HTERT RPE-1 (cell line): ENCODE data around the gene MAB21L1.

ENCODE experiments used
- in situ Hi-C: fragments of 300-500 bp; cut with MboI; formaldehyde crosslinking; loops from 4 replicates; pipeline ENCODE4 v1.14.3; 2020; ENCODE audit warnings: low sequenced_read_pairs

The MAB21L1 gene

DNA sequence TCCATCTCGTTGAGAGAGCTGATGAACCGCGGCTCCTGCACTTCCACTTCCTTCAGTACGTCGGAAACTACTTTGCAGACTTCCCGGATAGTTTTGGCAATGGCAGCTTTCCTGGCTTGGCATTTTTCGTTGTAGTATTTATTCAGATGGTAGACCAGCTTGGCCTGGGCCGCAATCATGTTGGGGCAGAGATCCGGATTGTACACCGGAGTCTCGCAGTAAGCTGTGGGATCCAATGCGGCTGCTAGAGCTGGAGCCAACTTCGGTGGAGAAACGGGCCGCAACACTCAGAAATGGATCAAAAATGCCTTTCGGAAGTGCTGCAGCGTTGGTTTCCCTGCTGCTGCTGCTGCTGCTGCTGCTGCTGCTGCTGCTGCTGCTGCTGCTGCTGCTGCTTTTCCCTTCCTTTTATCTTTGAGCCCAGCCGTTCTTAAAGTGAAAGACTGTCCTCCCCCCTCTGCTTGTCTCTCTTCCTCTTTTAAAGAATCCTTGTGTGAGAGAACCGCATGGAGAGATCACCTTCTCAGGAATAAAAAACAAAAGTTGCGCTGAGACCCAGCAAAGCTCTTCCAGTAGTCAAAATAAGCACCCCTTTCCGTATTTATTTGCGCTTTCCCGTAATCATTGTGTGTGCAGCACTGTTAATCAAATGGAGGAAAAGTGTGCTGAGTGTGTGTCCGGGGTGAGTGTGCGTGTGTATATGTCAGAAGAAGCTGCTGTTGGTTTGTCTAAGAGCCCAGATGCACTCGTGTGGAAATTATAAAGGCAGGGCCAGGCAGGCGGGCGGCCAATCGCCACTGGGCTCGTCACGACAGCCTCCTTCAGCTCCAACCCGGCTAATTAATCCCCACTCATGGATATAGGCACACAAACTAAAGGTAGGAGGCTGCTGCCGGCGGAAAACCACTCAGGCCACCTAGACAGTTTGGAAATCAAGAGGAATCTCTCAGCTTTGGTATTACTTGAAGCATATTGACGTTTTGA lies at the start of gene MAB21L1:
Gene MAB21L1, minus strand, starts transcription at position 730 of the 984 bp plus-strand sequence. Its CDS starts 551 bp downstream, at position 179.
- in situ Hi-C loops: no loop called here

- in situ Hi-C loops: no loop called here
Measured at GRCh38 chr13:35524171-35524570, 47.7 kb upstream of the MAB21L1 start.

DNA sequence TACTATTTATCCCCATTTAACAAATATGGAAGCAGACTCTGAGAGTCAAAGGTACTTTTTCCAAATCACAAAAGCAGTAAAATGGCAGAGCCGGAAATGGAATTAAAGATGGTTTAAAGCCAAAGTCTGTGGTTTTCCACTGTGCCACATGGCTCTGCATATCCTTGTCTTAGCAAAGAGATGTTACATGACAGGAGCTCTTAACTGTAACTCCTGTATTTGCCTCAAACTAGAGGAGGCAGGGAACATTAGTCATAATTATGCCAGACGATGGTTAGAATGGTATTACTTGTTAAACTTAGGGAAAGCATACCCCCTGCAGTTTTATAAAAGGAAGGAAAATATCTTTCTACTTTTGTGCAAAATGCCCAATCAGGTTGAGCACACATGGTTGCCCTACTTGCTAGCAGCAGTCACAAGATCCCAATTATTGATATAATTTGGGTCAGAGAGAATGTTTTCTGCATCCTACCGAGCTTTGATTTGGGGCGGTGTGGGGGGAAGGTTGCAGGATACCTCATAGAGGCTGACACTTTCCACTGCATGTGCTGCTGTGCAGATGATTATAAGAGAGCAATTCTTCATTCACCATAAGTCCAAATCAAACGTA lies 42.0 kb upstream of the MAB21L1 start:
- in situ Hi-C loops: no loop called here

- in situ Hi-C loops: no loop called here
Measured at GRCh38 chr13:35514801-35515502, 38.5 kb upstream of the MAB21L1 start.

DNA sequence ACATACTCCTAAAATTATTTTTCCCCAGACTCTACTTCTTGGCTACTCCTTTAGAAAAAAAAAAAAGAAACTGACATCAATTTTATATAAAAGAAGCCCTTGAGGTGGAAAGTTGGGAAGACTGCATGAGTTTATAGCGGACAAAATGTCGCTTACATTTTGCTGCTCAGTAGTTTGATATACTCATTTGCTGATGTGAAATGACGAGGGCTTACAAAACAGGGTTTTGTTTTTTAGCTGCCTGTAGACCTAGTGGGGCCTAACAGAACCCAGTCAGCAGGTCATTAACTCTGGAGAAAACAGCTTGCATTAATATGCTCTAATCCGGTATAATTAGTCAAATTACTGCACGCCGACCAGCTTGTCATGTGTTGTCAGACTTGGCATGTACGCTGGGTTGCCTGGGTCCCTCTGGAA lies 37.6 kb upstream of the MAB21L1 start:
- in situ Hi-C loops: no loop called here

DNA sequence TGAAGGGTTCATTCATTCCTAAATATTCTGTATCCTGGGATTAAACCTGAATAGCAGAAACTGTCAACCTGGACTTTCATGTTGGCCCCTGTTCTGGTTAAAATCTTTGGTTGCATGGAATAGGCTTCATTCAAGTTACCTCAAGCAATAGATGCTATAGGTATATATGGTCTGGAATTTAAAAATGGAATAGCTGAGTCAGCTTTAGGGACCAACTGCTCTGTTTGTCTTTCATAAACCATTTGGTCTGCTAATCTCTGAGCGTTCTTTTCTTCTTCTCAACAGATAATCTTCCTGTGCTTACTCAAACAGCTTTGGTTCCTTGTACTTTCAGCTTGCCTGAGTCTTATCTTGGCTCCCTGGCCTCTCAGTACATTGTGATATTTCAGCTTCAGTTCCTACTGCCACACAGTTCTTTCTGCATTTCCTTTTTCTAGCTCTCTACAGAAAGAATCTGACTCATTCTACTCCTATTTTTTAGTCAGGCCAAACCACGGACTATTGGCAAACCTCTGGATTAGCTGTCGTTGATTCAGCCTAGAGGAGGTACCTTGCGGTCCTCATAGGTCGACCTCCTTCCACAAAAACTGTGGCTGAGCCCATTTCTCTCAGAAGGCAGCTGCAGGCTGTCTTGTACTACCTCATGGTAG lies 35.9 kb upstream of the MAB21L1 start:
- in situ Hi-C loops: no loop called here

GRCh38 chr13:35502456-35502855 lies 26.0 kb upstream of the MAB21L1 start:
- in situ Hi-C loops: no loop called here

GRCh38 chr13:35501661-35502235 lies 25.3 kb upstream of the MAB21L1 start:
- in situ Hi-C loops: no loop called here

DNA sequence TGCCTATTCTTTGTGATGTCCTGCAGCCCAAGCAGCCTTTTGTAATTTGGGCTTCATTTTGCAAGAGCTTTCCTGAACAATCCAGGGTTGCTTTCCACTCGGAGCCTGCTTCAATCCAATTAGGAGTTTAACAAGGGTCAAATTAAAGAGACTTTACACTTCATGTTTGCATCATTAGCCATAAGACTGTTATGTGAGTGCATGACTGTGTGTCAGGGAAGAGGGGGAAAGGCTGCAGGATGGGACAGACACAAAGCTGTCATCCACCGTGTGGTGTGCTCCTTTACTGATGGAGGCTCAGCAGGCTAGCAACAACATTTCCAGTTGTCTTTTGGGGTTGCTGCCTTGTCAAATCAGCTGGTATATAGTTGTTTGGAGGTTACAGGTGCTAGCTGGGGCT lies 23.7 kb upstream of the MAB21L1 start:
- in situ Hi-C loops: no loop called here

DNA sequence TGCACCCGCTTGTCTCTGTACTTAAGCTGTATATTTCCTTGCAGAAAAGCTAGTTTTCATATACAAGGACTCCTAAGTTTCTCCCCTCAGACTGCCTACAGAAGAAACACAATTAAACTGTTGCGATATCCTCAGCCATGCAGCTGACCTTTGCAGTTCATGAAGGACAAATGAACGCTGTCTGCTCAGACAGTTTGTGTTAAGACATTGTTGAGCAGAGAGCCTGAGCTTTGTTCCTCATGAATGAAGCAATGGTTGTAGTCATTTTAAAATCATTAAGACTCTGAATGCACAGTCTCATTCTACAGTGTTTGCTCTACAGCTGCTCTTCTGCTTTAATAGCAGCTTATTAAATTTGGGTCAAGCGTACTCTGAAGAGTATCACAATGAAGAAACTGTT lies 23.2 kb upstream of the MAB21L1 start:
- in situ Hi-C loops: no loop called here

DNA sequence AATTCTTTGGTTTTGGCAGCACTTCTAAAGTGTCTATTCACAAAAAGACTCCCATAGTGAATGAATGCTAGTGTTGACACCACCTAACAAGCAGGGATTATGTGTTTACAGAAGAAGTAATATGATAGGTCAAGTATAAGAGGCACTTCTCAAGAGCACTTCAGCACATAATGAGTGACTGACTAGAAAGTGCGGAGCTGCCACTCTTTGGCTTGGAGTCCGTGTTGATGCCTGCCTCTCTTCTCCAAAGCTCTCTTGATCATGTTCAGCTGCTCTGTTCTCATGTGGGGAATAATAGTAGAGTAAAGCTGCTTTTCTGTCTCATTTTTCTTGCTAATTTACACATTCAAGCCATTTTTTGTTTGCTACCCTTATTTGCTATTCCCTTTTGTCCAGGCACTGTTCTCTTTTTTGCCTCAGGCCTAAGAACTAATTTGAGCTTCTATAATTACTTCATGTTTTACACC lies 22.7 kb upstream of the MAB21L1 start:
- in situ Hi-C loops: no loop called here

GRCh38 chr13:35498231-35498630 lies 21.7 kb upstream of the MAB21L1 start:
- in situ Hi-C loops: no loop called here

- in situ Hi-C loops: no loop called here
Measured at GRCh38 chr13:35496761-35497386, 20.4 kb upstream of the MAB21L1 start.

DNA sequence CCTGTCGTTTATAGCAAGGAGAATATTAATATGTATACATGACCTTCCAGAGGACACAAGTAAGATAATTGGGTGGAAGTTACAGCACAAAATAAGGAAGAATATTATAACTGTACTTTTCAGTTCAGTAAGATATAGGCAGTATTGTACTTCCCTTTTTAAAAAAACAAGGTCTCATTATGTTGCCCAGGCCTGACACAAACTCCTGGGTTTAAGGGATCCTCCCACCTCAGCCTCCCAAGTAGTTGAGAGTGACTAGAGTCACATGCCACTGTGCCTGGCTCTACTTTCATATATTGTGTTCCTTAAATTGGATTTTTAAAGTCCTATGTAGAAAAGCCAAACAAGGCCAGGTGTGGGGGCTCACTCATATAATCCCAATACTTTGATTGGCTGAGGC lies 19.5 kb upstream of the MAB21L1 start:
- in situ Hi-C loops: no loop called here

DNA sequence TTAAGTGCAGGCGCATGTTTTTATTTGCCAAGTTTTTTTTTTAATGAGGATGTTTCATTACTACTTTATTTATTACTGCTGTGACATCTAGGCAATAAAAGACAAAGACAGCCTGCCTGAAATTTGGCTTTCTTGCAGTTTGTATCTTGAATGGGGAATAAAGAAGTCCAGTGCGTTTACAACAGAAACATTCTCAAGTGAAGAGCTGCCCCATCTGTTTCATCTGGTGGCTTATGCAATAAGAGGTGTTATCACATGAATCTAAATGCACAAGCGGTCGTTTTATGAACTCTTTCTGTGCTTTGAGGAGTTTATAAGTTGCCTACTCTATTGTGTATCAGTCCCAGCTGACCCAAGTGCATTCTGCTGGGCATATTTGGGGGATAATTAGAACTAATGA lies 12.6 kb upstream of the MAB21L1 start:
- in situ Hi-C loops: no loop called here

DNA sequence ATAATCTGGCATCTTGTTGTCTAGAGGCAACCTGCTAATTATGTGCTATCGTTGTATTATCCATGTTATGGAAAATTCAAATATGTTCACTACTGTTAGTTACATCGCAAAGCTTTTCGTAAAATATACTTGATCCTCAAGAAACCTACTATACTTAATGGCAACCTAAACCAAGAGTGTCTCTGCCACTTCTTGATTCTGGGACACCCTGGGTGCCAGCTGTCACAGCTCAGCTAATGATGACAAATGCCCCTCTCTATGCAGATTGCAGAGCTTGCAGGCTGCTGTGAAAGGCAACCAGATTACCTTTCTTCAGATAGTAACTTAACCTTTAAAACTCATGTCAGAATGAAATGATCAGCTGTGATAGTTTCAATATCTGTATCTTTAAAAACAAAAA lies 8.9 kb upstream of the MAB21L1 start:
- in situ Hi-C loops: no loop called here

- in situ Hi-C loops: no loop called here
Measured at GRCh38 chr13:35484384-35484783, 7.9 kb upstream of the MAB21L1 start.

DNA sequence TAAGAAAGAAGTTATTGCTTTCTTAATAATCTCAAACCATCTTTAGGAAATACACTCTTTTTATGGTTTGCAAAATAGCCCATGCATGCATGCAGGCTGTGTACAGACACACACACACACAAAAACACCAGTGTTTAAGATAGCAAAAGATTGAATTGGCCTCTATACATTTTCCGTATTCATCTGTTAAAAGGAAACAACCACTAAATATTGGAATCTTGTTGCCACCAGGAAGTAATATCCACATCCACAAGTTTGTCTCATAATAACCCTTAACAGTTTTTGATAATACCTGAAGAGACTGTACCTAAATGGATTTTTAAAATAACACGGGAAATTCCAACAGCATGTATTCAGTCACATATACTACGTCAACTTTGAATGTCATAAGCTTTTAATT lies 7.3 kb upstream of the MAB21L1 start:
- in situ Hi-C loops: no loop called here

- in situ Hi-C loops: no loop called here
Measured at GRCh38 chr13:35482527-35482926, 6.0 kb upstream of the MAB21L1 start.

DNA sequence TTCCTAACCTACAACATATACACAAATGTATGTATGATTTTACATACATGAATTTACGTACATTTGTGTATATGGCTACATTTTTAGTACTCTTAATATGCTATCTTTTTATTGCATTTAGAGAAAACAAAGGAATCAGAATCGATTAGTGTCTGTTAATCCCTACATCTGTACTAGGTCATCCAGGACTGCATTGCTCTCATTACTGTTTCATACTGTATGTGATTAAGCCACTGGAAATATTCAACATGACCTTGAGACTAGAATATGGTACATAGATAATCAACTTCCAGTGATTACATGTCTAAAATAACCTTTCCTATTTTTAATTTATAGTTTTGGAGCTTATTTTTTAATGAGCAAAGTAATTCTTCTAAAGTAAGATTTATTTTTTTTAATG lies 5.3 kb upstream of the MAB21L1 start:
- in situ Hi-C loops: no loop called here
